Choroid plexus epithelial cell (primary cell): ENCODE results near the gene CTNNAL1.
A peak's percentile ranks its signal among the peaks of the same experiment; 100 is the strongest.
"Not testable (repeated sequence)": the region's sequence is repeated elsewhere in the genome, so short reads cannot be mapped to it uniquely, and the experiment has no call there.

Source experiments
- DNase-seq: peaks from one replicate; pipeline ENCODE4 v3.0.0-alpha.2; 2010; ENCODE audit warnings: low read depth
- H3K4me3 ChIP-seq: 2 replicates; pipeline ENCODE4 v1.5.1; 2011; ENCODE audit warnings: low read depth, mild to moderate bottlenecking, control low read depth, low read length, moderate library complexity
- TF ChIP-seq, protein P1 (sequence below): conservative IDR thresholded peaks from 2 replicates; pipeline ENCODE4 v1.5.1; 2011; ENCODE audit warnings: low read depth, mild to moderate bottlenecking, control low read depth, inconsistent platforms, low read length, moderate library complexity

CTNNAL1 gene, protein sequence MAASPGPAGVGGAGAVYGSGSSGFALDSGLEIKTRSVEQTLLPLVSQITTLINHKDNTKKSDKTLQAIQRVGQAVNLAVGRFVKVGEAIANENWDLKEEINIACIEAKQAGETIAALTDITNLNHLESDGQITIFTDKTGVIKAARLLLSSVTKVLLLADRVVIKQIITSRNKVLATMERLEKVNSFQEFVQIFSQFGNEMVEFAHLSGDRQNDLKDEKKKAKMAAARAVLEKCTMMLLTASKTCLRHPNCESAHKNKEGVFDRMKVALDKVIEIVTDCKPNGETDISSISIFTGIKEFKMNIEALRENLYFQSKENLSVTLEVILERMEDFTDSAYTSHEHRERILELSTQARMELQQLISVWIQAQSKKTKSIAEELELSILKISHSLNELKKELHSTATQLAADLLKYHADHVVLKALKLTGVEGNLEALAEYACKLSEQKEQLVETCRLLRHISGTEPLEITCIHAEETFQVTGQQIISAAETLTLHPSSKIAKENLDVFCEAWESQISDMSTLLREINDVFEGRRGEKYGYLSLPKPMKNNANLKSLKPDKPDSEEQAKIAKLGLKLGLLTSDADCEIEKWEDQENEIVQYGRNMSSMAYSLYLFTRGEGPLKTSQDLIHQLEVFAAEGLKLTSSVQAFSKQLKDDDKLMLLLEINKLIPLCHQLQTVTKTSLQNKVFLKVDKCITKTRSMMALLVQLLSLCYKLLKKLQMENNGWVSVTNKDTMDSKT

DNA sequence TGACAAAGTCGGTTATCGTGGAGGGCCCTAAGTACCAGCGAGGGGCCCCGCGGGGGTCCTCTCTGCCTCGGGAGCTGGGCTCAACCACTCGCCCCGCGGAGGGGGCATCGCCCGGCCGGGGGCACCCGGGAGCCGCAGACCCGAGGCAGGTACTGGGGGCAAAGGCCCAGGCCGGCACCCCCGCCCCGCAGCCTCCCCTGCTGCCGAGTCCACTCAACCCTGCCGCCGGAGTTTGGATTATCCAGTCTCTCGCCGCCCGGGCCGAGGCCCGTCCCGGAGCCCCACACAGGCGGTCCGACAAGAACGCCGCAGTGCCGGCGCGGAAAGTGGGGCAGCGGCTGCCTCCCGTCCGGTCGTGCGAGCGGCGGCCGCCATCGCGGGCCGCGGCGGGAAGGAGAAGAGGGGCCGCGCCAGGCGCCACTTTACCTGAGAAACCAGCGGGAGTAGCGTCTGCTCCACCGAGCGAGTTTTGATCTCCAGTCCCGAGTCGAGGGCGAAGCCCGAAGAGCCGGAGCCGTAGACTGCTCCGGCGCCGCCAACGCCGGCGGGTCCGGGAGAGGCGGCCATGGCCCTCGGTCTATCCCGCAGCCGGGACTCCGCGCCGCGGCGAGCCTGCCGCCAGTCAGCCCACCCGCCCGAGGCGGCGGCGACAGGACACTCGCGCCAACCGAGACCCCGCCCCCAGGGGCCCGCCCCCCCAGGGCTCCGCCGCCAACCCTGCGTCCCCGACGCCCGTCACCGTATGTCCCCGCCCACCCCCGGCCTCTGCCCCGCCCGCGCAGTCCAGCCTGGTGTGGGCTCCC, at the start of gene CTNNAL1:
TSS of gene CTNNAL1 (minus strand) at position 624 of the 803 bp plus-strand sequence. CDS start at position 567, 57 bp downstream.
- TF ChIP-seq, protein P1, sequence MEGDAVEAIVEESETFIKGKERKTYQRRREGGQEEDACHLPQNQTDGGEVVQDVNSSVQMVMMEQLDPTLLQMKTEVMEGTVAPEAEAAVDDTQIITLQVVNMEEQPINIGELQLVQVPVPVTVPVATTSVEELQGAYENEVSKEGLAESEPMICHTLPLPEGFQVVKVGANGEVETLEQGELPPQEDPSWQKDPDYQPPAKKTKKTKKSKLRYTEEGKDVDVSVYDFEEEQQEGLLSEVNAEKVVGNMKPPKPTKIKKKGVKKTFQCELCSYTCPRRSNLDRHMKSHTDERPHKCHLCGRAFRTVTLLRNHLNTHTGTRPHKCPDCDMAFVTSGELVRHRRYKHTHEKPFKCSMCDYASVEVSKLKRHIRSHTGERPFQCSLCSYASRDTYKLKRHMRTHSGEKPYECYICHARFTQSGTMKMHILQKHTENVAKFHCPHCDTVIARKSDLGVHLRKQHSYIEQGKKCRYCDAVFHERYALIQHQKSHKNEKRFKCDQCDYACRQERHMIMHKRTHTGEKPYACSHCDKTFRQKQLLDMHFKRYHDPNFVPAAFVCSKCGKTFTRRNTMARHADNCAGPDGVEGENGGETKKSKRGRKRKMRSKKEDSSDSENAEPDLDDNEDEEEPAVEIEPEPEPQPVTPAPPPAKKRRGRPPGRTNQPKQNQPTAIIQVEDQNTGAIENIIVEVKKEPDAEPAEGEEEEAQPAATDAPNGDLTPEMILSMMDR = no peak
- peak within 1 kb of the TSS; percentile 84 for H3K4me3 ChIP-seq
- DNase-seq = peak; percentile 91

DNA sequence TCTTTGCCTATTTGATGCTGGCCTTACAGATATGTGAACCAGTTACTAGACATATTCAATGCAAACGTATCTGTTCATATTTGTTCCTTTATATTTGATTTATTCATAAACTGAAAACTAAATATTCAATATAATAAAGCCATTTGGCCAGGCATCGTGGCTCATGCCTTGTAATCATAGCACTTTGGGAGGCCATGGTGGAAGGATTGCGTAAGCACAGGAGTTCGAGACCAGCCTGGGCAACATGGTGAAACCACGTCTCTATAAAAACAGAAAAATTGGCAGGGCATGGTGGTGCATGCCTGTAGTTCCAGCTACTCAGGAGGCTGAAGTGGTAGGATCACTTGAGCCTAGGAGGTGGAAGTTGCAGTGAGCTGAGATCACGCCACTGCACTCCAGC, 49.2 kb upstream of the CTNNAL1 start:
- no peak for DNase-seq
- TF ChIP-seq, protein P1 = no peak
- H3K4me3 ChIP-seq = no peak overlapping the region

DNA sequence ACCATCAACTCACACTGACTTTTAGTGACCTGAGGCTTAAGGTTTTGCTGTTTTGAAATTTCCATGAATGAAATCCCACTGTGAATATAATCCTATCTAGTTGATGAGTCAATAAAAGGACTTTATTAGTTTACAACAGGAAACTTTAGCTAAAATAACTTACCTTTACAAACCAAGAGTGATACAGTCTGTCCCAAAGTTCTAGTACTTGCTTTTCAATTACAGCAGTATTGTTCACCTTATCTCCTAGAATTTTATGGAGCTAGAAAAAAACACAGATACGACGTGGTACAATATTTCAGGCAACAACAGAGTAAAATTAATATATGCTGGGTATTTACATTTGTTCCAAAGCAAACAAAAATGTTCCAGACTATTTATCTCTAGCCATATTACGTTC, 46.9 kb upstream of the CTNNAL1 start:
- H3K4me3 ChIP-seq = no peak overlapping the region
- TF ChIP-seq, protein P1 = no peak
- DNase-seq = no peak

DNA sequence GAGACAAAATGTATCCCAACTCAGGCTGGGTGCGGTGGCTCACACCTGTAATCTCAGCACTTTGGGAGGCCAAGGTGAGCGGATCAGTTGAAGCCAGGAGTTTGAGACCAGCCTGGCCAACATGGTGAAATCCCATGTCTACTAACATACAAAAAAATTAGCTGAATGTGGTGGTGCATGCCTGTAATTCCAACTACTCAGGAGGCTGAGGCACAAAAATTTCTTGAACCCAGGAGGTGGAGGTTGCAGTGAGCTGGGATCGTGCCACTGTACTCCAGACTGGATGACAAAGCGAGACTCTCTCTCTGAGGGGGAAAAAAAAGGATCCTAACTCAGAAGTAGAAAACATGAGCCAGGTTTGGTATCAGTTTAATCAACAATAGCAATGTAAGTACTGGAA, 39.8 kb upstream of the CTNNAL1 start:
- H3K4me3 ChIP-seq, DNase-seq: not testable (repeated sequence)

DNA sequence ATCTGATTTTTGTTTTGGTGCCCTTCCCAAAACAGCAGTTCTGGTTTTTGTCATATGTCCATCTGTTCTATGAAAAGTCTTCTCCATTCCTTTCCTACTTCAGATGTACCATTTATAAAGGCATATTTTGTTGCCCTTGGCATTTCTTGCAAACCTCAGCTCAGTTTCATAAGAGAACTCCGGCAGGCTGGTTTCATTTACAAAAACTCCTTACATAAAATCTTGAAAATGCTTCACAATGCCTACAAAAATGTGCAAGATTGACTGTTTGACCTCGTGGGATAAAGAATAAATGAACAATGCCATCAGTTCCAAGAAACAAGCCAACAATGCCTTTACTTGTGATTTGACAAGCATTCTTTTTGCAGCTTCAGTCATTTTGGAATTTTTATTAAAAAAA, 39.1 kb upstream of the CTNNAL1 start:
- TF ChIP-seq, protein P1 = no peak
- no peak overlapping the region for H3K4me3 ChIP-seq
- DNase-seq = peak; percentile 71

DNA sequence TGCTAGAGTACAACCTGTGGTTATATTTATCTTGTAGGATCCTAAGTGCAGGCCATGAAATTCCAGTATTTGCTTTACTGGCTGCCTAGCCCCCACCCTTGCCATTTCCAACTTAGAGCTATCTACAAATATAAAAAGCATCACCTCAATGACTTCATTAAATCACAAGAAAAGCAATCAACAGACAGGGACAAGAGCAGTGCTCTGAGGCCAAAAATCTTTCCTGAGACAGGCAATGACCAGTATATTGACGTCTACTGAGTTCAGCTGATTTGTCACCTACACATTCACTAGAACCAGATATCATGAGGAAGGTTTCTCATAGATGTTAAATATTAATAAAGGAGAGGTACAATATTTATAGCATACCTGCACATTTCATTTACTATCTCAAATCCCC, 38.4 kb upstream of the CTNNAL1 start:
- DNase-seq = no peak
- no peak overlapping the region for H3K4me3 ChIP-seq
- TF ChIP-seq, protein P1 = no peak

DNA sequence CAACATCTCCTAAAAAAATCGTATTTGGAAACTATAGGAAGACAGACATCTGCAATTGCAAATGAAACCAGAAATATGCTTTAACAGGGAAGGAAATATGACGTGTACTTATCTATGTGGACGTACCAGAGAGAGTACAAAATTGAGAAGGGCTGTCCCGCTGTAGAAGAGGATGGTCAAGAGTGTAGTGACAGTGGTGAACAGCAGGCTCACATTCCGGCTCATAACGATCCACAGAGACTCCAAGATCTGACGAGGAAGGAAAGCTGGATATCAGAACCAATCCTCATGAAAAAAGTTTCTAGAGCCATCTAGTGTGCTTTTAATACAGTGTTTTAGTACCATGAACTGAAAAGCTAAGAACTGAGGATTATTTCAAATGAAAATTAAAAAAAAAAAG, 37.1 kb upstream of the CTNNAL1 start:
- TF ChIP-seq, protein P1 = no peak
- no peak overlapping the region for H3K4me3 ChIP-seq
- DNase-seq = no peak
